Stimulated activated CD4-positive, alpha-beta T cell treated with anti-CD3 and anti-CD28 coated beads, Interleukin-1b, Interleukin-23, amount 100 ng/mL, for 24 hours (primary cell): ENCODE results near the gene MAF.

Experiments used
- DNase-seq, 4 experiments: peaks; one replicate each; pipeline ENCODE4 v3.0.0-alpha.2; 2020; ENCODE audit warnings: low read depth in 4 of 4, low spot score in 1 of 4

MAF gene

DNA sequence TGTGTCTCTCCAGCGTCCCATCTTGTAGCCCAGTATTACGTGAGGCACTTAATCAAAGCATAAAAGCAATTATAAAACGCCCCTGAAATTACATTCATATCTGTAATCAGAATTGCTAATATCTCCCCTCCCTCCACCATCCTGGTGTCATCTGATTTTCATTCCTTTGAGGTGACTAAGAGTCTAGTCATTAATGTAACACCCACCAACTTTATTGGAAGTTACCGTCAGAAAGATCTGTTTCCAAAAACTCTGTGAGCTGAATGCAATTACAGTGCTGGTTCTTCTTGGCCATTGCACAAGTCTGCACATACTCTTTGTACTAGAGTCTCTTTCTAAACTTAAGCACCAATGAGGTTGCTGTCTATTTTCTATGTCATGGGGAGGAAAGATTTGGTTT lies 12.5 kb upstream of the MAF start:
- no peak for DNase-seq

DNA sequence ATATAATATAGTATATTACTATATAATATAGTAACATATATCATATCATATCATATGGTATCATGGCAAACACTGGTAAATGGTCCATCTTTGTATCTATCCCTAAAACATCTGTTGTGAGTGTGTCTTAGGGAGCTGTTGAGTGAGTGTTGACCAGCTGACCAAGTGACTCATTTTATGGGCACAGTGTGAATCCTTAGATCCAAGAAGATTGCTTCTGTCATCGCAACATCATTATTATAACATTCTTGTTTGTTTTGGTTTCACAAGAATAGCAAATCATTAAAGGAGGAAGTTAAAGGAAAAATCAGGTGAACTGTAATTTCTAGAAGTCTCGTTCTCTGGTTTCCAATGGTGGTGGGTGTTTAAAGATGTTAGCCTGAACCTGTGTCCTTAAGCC lies 11.7 kb upstream of the MAF start:
- DNase-seq: no peak

DNA sequence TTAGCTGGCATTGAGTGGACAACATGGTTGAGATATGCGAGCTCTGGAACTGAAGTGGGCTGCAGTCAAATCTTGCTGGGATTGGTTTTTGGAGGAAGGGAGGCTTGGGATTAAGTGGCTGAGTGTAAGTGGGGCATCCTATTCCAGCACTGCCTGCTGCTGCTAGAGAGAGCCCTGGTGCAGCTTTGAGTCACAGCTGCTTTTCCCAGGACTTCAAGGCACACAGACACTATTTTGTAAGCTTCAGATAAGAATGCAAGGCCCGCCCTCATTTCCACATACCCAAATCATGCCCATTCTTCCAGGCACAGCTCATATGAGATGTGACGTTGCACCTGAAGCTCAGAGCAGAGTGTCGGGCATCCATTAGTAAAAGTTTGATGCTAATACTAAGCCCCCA lies 10.2 kb upstream of the MAF start:
- no peak for DNase-seq

DNA sequence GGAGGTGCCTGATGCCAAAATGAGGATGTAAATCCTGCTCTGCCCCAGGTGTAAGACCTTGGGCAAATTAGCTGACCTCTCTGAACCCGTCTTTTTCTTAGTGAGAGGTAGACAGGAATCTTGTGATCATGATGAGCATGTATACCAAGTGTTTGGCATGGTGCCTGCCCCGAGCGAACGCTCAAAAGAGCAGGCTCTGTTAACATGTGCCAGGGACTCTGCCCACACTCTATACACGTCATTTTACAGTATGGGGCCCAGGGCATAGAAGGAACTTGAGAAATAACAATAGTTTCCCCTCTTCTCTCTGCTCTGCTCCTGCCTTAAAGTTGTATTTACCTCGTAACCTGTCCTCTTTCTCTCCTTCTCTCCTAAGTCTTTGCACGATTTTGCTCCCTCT lies 9.3 kb upstream of the MAF start:
- DNase-seq: no peak

DNA sequence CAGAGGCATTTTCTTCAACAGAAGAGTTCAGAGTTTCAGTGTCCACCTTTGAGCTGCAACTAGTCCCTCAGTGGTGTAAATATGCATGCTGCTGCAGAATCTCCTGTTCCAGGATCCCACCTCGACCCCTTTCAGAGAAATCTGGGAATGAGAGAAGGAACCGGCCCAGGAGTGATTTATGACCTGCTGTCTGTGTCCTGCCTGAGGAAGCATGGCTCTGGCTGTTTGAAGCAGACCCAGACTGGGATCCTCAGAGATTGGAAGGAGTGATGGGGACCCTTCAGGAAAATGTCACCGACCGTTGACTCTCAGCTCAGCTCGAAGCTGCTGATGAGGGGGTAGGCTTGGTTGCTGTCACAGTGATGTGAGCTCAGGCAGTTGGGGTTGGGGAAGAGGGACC lies 8.4 kb upstream of the MAF start:
- DNase-seq: no peak

DNA sequence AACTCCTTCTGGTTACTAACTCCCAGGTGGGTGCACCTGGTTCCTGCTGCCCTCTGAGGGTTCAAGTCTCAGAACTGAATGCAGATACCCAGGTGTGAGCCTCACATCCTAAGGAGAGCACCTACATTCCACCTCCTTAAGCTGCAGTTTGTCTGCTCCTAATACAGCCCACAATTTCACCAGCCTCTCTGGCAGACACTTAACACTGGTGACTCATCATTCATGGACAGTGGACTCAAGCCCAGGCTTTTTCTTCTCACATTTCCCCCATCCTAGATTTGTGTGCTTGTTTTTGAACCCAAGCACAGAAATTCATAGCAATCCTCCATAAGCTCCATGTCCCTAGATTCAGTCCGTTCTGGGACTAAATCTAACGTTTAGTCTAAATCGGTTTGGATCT lies 7.0 kb upstream of the MAF start:
- DNase-seq: no peak

DNA sequence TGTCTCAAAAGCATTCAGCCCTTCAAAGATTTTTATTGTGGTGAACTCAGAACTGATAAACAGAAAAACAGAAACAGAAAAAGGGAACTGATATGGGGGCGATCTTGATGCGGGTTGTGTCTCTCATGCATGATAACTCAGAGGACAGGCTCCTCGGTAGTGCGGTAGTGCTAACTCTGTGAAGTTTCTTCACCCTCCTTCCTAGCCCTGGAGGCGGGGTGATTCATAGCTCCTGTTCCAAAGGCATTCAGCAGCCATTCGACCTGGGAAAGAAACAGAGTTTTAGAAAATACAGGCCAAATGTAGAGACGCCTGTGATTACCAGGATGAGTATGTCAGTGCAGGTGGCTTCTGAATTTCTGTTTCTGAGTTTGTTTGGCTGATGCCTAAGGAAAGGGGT lies 5.5 kb upstream of the MAF start:
- DNase-seq: no peak

DNA sequence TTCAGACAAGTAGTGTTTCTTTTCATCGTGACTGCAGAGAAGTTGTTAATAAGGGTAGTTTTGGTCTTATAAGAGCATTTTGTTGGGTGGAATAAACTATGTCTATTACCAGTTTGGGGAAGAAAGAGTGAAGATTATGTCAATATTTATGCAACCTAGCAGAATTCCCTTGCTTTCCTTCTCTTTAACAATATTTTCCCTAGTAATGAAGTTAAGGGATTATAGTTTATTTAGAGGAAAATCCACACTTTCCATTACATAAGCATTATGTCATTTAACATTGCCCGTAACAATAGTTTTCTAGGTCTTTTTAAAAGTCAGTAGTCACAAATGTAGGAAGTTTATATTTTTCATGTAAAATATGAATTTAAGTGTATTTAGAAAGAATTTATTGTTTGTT lies 2.5 kb upstream of the MAF start:
- no peak for DNase-seq

DNA sequence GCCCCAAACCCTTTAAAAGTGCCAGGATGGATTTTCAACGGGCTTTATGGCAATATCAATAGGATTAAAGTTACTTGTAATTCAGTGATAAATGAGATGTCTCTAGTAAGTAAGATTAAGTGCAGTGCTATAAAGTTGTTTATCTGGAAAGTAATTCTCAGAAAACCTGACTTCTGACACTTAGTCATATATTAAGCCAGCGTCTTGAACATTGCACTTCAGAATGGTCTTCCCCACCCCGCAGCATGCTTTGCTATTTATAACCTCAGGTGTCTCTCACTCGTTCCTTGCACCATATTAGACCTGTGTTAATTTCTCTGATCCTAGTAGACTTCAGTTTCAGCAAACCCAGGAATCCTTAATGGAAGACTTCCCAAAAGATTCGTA lies 2.1 kb upstream of the MAF start:
- DNase-seq: no peak

DNA sequence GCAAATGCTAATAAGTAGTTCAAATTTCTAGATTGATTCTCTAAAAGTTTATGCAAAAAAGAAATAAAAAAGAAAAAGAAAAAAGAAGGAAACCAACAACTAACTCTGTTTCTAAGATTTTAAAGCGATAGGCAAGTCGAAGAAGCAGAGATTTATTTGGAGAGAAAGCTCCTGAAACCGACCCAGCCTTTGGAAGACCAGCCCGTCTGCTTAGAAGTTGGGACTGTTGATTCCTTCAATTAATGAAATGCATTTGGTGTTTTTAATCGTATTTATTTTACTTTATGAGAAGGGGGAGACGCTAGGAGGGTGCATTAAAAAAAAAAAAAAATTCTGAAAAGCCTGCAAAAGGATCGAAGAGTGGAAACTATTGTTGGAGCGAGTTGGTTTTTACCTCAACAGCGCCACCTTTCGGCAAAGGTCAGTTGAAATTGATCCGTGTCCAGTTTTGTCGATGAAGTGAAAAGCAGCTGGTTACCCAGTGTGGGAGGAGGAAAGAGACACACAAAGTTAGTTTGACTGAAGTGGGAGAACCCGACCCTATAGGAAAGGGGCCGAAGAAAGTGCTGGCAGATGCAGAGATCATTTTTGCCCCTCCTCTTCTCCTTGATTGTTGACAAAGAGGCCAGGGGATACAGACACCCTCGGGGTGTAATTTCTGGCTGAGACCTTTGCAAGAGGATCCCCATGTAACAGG lies 1.5 kb upstream of the MAF start:
- DNase-seq: peak; percentile 73 to 89 (median 77)

DNA sequence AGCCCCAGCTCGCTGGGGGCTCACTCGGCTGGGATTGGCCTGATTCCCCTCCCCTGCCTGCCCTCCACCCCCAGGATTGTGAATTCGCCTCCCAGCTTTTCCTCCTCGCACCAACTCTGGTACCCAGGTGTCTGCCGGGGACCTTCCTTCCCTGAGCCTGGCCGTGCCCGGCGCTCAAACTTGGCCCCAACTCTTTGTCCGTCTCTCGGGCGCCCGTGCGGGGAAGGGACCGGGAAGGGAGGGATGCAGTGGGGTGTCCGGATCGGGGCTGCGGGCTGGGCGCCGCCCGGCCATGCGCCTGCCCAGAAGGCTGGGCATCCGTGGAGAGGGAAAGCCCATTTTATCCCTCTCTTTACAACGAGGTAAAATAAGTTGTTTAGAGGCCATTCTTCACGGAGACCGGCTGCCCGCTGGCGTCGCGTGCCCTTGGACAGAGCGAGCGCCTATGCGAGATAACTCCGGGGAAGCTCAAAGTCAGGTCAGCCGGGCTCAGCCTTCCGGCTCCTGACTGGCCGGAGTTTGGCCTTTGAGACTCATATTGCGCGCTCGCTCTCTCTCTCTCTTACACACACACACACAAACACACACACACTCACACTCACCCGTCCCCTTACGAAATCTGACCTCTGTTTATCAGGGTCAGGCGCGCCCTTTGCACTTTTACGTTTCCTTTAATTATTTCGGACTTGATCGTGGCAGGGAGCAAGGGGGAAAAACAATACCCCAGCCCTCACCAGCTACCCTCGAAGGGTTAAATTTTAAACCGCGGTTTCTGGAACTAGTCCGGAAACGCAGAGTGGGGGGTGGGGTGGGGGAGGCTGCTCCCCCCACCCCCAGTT lies 774 bp upstream of the MAF start:
- no peak for DNase-seq

DNA sequence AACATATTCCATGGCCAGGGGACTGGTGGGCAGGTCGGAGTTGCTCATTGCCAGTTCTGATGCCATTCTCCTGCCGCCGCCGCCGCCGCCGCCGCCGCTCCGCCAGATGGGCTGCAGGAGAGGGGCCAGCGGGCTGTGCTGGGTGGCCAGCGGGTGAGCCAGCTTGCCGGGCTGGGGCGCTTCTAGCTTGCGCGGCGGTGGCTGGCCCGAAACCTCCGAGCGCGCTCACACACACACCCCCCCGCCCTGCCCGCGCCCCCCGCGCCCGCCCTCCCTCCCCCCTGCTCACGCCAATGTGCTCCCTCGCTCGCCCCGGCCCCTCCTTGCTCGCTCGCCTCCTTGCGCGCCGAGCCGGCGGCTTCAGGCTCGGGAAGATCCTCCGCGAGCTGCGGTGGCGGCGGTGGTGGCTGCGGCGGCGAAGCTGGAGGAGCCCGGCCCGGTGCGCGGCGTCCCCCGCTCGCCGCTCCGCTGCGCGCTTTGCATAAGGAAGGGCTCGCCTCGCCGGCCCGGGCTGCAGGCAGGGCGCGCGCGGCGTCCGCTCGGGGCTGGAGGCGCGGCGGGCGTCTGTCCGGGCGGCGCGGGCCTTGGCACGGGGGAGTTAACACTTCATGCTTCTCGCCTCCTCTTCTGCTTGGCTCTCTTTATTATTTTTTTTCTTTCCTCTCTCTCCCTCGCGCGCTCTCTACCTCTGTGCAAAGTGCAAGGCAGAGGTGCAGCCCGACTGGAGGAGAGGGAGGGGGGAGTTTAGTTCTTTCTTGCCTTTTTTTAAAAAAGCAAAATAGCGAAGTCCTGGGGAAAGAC lies 500 bp downstream of the MAF start:
- peak in 1 of 4 experiments; percentile 20 for DNase-seq

DNA sequence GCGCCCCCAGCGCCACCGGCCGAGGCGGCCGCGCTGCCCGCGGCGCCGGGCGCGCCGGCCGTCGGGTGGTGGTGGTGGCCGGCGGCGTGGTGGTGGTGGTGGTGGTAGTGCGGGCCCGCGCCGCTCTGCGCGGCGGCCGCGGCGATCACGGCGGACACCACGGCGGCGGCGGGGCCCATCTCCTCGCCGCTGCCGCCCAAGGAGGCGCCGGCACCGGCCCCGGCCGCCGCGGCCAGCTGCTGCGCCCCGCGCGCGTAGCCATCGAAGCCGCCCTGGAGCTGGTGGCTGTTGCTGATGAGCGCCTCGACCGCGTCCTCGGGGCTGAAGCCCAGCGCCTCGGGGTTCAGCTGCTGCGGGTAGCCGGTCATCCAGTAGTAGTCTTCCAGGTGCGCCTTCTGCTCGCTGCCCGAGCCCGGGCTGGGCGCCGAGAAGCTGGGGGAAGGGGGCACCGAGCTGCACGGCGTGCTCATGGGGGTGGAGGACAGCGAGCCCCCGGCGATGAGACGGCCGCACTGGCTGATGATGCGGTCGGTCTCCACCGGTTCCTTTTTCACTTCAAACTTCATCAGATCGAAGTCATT lies 1.2 kb downstream of the MAF start:
- DNase-seq: no peak

DNA sequence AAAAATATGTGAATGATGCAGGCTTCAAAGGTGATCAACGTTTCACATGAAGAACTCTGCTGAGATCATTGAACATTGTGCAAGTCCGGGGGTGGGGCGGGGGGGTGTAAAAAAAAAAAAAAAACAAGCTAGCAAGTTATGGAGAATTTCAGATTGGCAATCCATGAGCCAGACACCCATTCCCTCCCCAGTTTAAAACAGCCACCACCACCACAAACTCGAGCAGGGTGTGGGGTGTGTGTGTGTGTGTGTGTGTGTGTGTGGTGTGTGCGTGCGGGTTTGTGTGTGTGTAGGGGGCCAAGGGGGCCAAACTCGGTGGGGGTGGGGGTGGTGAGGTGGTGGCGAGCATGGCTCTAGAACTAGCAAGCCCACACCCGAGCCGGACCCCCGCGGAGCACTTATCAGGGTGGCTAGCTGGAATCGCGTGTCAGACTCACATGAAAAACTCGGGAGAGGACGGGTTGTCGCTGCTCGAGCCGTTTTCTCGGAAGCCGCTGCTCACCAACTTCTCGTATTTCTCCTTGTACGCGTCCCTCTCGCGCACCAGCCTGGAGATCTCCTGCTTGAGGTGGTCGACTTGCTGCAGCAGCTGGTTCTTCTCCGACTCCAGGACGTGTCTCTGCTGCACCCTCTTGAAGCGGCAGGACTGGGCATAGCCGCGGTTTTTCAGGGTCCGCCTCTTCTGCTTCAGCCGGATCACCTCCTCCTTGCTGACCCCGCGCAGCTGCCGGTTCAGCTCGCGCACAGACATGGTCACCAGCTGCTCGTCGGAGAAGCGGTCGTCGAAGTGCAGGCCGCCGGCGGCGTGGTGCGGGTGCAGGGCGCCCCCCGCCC lies 2.0 kb downstream of the MAF start:
- DNase-seq: peak in 1 of 4 experiments; percentile 17

DNA sequence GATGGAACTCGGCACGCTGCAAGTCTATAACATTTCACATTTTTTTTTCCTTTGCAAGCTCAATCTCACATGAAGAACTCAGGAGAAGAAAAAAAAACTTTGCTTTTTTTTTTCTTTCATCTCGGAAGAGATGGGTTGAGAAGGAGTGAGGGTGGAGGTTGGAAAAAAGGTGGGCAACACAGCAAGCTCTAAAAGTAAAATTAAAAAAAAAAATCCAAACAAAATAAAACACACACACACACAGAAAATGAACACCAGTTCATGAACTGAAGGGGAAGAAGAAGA lies 2.5 kb downstream of the MAF start:
- no peak for DNase-seq

DNA sequence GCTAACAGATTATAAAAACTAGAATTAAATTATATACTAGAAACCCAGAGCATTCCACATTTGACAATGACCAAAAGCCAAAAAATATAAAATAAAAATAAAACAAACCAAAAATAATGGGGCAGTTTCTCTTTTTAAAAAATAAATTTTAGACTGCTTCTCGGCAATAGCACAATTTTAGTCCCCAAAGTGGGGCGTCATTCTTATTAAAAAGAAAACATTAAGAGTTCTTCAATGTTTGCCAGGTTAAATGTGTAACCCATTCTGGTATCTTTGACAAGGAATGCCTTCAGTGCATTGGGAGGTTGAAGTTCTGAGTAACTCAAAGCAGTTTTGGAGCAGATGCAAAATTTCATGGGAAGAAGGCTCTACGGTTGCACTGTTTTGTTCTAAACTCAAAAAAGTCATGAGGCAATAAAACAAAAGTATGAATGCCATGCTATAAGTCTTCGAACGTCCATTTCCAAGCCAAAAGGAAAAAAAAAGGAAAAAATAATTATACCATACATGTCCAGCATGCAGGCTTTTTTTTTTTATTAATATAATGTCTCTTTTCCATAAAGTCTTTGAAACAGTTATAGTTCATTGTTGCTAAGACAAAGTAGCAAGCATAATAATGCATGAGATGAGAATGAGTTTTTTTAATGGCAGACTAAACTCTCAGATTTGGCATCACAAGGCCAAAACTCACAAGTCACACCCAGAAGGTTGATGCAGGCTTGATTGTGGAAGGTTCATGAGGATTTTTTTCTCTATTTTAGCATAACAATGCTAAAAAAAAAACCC lies 3.1 kb downstream of the MAF start:
- DNase-seq: no peak

DNA sequence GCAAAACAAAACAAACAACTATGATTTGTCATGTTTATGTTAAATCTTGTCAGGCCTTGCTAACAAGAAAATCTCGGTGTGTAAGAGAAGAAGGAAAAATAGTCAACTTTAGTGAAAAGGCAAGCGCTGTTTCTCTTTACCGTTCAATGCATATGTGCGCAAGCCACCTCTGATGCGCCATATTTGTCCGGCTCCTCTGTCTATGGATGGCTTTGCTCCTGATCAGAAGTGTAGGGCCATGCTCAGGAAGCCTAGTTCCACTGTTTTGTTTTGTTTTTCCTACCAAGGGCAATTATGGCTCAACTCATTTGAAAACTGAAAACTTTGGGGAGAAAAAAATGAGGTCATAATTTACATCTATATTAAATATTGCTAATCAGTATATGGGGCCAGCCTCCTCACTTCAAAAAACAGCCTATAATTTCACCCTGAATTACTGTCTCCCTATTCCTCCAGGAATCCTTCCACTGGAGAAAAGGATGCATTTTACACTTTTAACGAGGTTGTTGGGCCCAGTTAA lies 4.5 kb downstream of the MAF start:
- DNase-seq: no peak

DNA sequence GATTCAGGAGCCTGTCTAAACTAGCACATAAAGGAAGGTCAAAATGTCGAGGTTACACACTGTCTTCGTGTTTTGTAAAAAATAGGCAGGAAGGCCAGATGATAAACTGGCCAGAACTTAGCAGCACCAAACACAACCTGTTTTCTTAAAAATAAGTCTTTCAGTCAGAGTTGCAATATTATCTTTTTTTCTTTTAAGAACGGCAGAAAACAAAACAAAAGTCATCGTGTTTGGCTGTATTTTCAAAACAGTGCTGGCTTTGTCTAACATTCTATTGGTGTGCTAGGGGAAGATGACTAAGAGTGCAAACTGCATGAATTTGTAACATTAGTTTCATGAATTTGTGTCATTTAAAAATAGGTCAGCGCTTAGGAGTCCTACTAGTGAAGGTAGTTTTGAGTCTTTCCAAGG lies 5.3 kb downstream of the MAF start:
- DNase-seq: no peak

DNA sequence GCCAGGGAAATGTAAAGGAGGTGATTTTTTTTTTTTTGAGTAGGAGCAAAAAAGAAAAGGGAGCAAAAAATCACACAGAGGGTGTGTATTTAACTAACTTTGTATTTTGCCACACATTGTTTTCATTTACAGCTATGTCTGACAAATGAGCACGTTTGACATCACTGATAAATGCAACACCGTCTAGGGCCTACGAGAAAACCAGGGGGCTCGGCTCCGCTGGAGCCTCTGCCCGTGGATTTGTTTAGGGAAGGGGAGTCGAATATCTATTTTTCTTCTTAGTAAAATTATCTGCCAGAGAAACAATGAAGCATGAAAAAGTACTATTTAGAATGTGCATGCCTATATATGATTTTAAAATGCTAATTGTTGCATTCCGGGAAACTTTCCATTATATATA lies 6.8 kb downstream of the MAF start:
- no peak for DNase-seq

DNA sequence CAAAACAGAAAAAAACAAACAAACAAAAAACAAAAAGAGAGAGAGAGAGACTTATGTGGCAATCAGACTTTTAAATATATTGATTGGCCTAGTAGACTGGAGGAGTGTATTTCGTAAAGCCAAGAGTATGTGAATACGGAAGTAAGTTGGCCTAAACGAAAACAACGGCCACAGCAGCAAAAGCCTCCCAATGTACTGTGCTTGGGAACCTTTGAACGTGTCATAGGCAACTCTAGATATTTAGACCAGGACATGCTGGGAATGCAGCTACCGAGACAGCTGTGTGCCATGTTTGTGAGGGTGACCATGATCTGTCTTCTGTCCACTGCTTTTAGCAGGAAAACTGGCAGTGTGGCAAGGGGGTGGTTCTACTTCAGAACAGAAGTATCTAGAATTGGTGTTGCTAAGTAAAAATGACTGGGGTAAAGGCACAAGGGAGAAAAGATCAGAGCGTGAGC lies 7.4 kb downstream of the MAF start:
- DNase-seq: no peak
